Activated naive CD4-positive, alpha-beta T cell treated with anti-CD3 and anti-CD28 coated beads for 36 hours (primary cell): ENCODE results near the gene AQR. TPM values are rescaled to one million over a fixed set of nuclear protein-coding genes. Genes with fewer than 3 reads are reported as not detected.

Experiments
- CTCF ChIA-PET: fragments of 350-600 bp; sonication (Branson Sonifier 250); formaldehyde crosslinking; loops from one replicate; lab custom pipeline; 2021; ENCODE audit warnings: antibody characterized with exemption; lab: Charles Lee
- DNase-seq: peaks from one replicate; pipeline ENCODE4 v3.0.0-alpha.2; 2020
- H3K27ac Mint-ChIP-seq: one replicate; pipeline ENCODE4 v1.8.0; 2021; ENCODE audit warnings: mild to moderate bottlenecking, mixed read lengths
- H3K27me3 Mint-ChIP-seq: one replicate; pipeline ENCODE4 v1.8.0; 2021; ENCODE audit warnings: low read depth, mixed read lengths
- H3K36me3 Mint-ChIP-seq: one replicate; pipeline ENCODE4 v1.8.0; 2021; ENCODE audit warnings: low read depth, mixed read lengths
- H3K4me1 Mint-ChIP-seq: one replicate; pipeline ENCODE4 v1.8.0; 2021; ENCODE audit warnings: low read depth, mixed read lengths
- H3K4me3 Mint-ChIP-seq: one replicate; pipeline ENCODE4 v1.8.0; 2021; ENCODE audit warnings: mild to moderate bottlenecking, moderate library complexity, mixed read lengths
- H3K9me3 Mint-ChIP-seq: one replicate; pipeline ENCODE4 v1.8.0; 2021; ENCODE audit warnings: mixed read lengths
- intact Hi-C: fragments of 100-400 bp; cut with micrococcal nuclease; formaldehyde crosslinking; loops from one replicate; pipeline ENCODE4 v1.15.1; 2023
- total RNA-seq, 2 experiments: library from RNA; stranded (reverse); gene quantifications; one replicate each; pipeline ENCODE4 v1.2.3, GENCODE V29; 2021

AQR gene
- 10 to 100 TPM; 30.8 to 31.3 TPM for total RNA-seq

- peak; percentile 97 for DNase-seq
- Mint-ChIP-seq H3K4me3 (peak within 1 kb of the TSS; percentile 99), H3K27ac (peak within 1 kb of the TSS; percentile 93), H3K9me3 (no peaks in the 10 kb centered on the region), H3K27me3 (no peaks in the 10 kb centered on the region), H3K4me1 (peaks cover 40% of the 10 kb centered on the region), H3K36me3 (peaks cover 8% of the 10 kb centered on the region)
- intact Hi-C loops = loop anchor here (1.0 to 10.0 kb wide), 3 partner anchors 19 to 867 kb away; partner anchors contain the start of genes EMC7, PGBD4 and ZNF770
- CTCF ChIA-PET = interaction anchor here (0.6 to 3.6 kb wide), 7 partner anchors 12 to 85 kb away, joined by 3 to 35 read pairs (median 4); partner anchors contain the start of gene ZNF770
Observed at GRCh38 chr15:34969340-34970097, at the start of gene AQR. Gene AQR (minus strand): TSS chr15:34969742. CDS start chr15:34969613, 129 bp downstream.

- no peaks in the 10 kb centered on the region for H3K9me3 Mint-ChIP-seq
- H3K27ac Mint-ChIP-seq = no peak overlapping the region
- DNase-seq = no peak
- H3K36me3 Mint-ChIP-seq = no peaks in the 10 kb centered on the region
- intact Hi-C loops = no loop called here
- no peak overlapping the region for H3K4me3 Mint-ChIP-seq
- H3K27me3 Mint-ChIP-seq = no peaks in the 10 kb centered on the region
- H3K4me1 Mint-ChIP-seq = no peaks in the 10 kb centered on the region
- CTCF ChIA-PET = no interaction called here
Observed at GRCh38 chr15:35014241-35014640, 44.7 kb upstream of the AQR start.

GRCh38 chr15:35013370-35013769, 43.8 kb upstream of the AQR start:
- DNase-seq = no peak
- Mint-ChIP-seq H3K4me3 (no peak overlapping the region), H3K4me1 (no peaks in the 10 kb centered on the region), H3K36me3 (no peaks in the 10 kb centered on the region), H3K27ac (no peak overlapping the region), H3K27me3 (no peaks in the 10 kb centered on the region), H3K9me3 (no peaks in the 10 kb centered on the region)
- intact Hi-C loops = no loop called here
- CTCF ChIA-PET = no interaction called here

GRCh38 chr15:35007397-35007796, 37.9 kb upstream of the AQR start:
- H3K36me3 Mint-ChIP-seq = no peaks in the 10 kb centered on the region

GRCh38 chr15:35005933-35006332, 36.4 kb upstream of the AQR start:
- no peaks in the 10 kb centered on the region for H3K9me3 Mint-ChIP-seq
- no peaks in the 10 kb centered on the region for H3K4me1 Mint-ChIP-seq
- CTCF ChIA-PET = no interaction called here
- no peaks in the 10 kb centered on the region for H3K27me3 Mint-ChIP-seq
- no peak overlapping the region for H3K27ac Mint-ChIP-seq
- no peak for DNase-seq
- H3K4me3 Mint-ChIP-seq = no peak overlapping the region
- H3K36me3 Mint-ChIP-seq = no peaks in the 10 kb centered on the region
- intact Hi-C loops = no loop called here

More at GRCh38 chr15:35007397-35007796, 37.9 kb upstream of the AQR start:
- CTCF ChIA-PET = no interaction called here
- intact Hi-C loops = no loop called here
- H3K4me3 Mint-ChIP-seq = no peak overlapping the region
- H3K4me1 Mint-ChIP-seq = no peaks in the 10 kb centered on the region
- no peak for DNase-seq
- H3K9me3 Mint-ChIP-seq = no peaks in the 10 kb centered on the region
- no peak overlapping the region for H3K27ac Mint-ChIP-seq
- H3K27me3 Mint-ChIP-seq = no peaks in the 10 kb centered on the region

- DNase-seq = no peak
- no peaks in the 10 kb centered on the region for H3K9me3 Mint-ChIP-seq
- no peaks in the 10 kb centered on the region for H3K27me3 Mint-ChIP-seq
- CTCF ChIA-PET = no interaction called here
- no peak overlapping the region for H3K4me3 Mint-ChIP-seq
- H3K27ac Mint-ChIP-seq = no peak overlapping the region
- H3K36me3 Mint-ChIP-seq = no peaks in the 10 kb centered on the region
- intact Hi-C loops = no loop called here
- no peaks in the 10 kb centered on the region for H3K4me1 Mint-ChIP-seq
Observed at GRCh38 chr15:35003928-35004327, 34.4 kb upstream of the AQR start.

- H3K27ac Mint-ChIP-seq = no peak overlapping the region
Observed at GRCh38 chr15:35000511-35000910, 31.0 kb upstream of the AQR start.

GRCh38 chr15:34999906-35000305, 30.4 kb upstream of the AQR start:
- no peaks in the 10 kb centered on the region for H3K9me3 Mint-ChIP-seq
- no peak for DNase-seq
- CTCF ChIA-PET = interaction anchor here (0.6 to 0.7 kb wide), 2 partner anchors 183 to 445 kb away, joined by 3 read pairs; no protein-coding TSS in a partner anchor
- peaks cover 5% of the 10 kb centered on the region for H3K27me3 Mint-ChIP-seq
- H3K36me3 Mint-ChIP-seq = no peaks in the 10 kb centered on the region
- no peak overlapping the region for H3K4me3 Mint-ChIP-seq
- intact Hi-C loops = no loop called here
- H3K4me1 Mint-ChIP-seq = no peaks in the 10 kb centered on the region
- H3K27ac Mint-ChIP-seq = no peak overlapping the region

More at GRCh38 chr15:35000511-35000910, 31.0 kb upstream of the AQR start:
- Mint-ChIP-seq H3K27me3 (peaks cover 4% of the 10 kb centered on the region), H3K9me3 (no peaks in the 10 kb centered on the region), H3K36me3 (no peaks in the 10 kb centered on the region), H3K4me1 (no peaks in the 10 kb centered on the region), H3K4me3 (no peak overlapping the region)
- no peak for DNase-seq
- CTCF ChIA-PET = interaction anchor here (0.6 to 0.7 kb wide), 2 partner anchors 184 to 445 kb away, joined by 3 read pairs; no protein-coding TSS in a partner anchor
- intact Hi-C loops = no loop called here

- peaks cover 5% of the 10 kb centered on the region for H3K27me3 Mint-ChIP-seq
- CTCF ChIA-PET = no interaction called here
- peaks cover 13% of the 10 kb centered on the region for H3K4me1 Mint-ChIP-seq
- DNase-seq = no peak
- intact Hi-C loops = no loop called here
- no peak overlapping the region for H3K27ac Mint-ChIP-seq
- H3K36me3 Mint-ChIP-seq = no peaks in the 10 kb centered on the region
- H3K4me3 Mint-ChIP-seq = no peak overlapping the region
- H3K9me3 Mint-ChIP-seq = no peaks in the 10 kb centered on the region
Observed at GRCh38 chr15:34994925-34995324, 25.4 kb upstream of the AQR start.

- DNase-seq = peak; percentile 9
- H3K27ac Mint-ChIP-seq = no peak overlapping the region
- peaks cover 5% of the 10 kb centered on the region for H3K27me3 Mint-ChIP-seq
- peaks cover 19% of the 10 kb centered on the region for H3K4me1 Mint-ChIP-seq
- H3K9me3 Mint-ChIP-seq = no peaks in the 10 kb centered on the region
- H3K36me3 Mint-ChIP-seq = no peaks in the 10 kb centered on the region
- intact Hi-C loops = no loop called here
- H3K4me3 Mint-ChIP-seq = no peak overlapping the region
- CTCF ChIA-PET = interaction anchor here (1.3 kb wide), 1 partner anchor 24 kb away, joined by 4 read pairs; the partner anchor contains the start of gene AQR
Observed at GRCh38 chr15:34993877-34994276, 24.3 kb upstream of the AQR start.

GRCh38 chr15:34993412-34993811, 23.9 kb upstream of the AQR start:
- DNase-seq = no peak
- Mint-ChIP-seq H3K4me1 (peaks cover 19% of the 10 kb centered on the region), H3K36me3 (no peaks in the 10 kb centered on the region), H3K9me3 (no peaks in the 10 kb centered on the region), H3K4me3 (no peak overlapping the region), H3K27me3 (peaks cover 5% of the 10 kb centered on the region), H3K27ac (no peak overlapping the region)
- CTCF ChIA-PET = interaction anchor here (1.3 kb wide), 1 partner anchor 23 kb away, joined by 4 read pairs; the partner anchor contains the start of gene AQR
- intact Hi-C loops = no loop called here

- H3K4me1 Mint-ChIP-seq = peaks cover 29% of the 10 kb centered on the region
- intact Hi-C loops = loop anchor here (1.0 to 10.0 kb wide), 7 partner anchors 19 to 1587 kb away; partner anchors contain the start of genes AQR, AVEN, CDIN1 and DPH6
Observed at GRCh38 chr15:34988027-34988902, 18.7 kb upstream of the AQR start, which contains the start of gene ZNF770. Gene ZNF770 (minus strand): TSS chr15:34988287. CDS start chr15:34983434, 4,853 bp downstream.

More at GRCh38 chr15:34988027-34988902, 18.7 kb upstream of the AQR start, which contains the start of gene ZNF770:
- H3K27me3 Mint-ChIP-seq = no peaks in the 10 kb centered on the region
- DNase-seq = peak; percentile 84
- H3K36me3 Mint-ChIP-seq = peaks cover 20% of the 10 kb centered on the region
- CTCF ChIA-PET = interaction anchor here (0.6 to 6.1 kb wide), 3 partner anchors 8 to 20 kb away, joined by 3 to 35 read pairs (median 3); partner anchors contain the start of gene AQR
- H3K27ac Mint-ChIP-seq = peak within 1 kb of the TSS; percentile 99
- peak within 1 kb of the TSS; percentile 97 for H3K4me3 Mint-ChIP-seq
- no peaks in the 10 kb centered on the region for H3K9me3 Mint-ChIP-seq
